Measurements from ENCODE around the gene RNF144A.
A peak's percentile ranks its signal among the peaks of the same experiment; 100 is the strongest.

RNF144A gene

GRCh38 chr2:7033136-7033960 lies 116.1 kb downstream of the RNF144A start:
- Histone ChIP-seq H3K27me3 (ENCODE audit: low read depth) (no peaks in the 10 kb centered on the region), H3K4me3 (no peak overlapping the region), H3K4me1 (no peaks in the 10 kb centered on the region), H3K9me3 (no peaks in the 10 kb centered on the region), H3K36me3 (replicated peaks) (no peaks in the 10 kb centered on the region; the same call in 1 of the 2 replicates)
- DNase-seq (ENCODE audit: low spot score in 2 of 2), result no peak
- in situ Hi-C loops (cut with MboI; ENCODE audit: low sequenced_read_pairs), result no loop called here

DNA sequence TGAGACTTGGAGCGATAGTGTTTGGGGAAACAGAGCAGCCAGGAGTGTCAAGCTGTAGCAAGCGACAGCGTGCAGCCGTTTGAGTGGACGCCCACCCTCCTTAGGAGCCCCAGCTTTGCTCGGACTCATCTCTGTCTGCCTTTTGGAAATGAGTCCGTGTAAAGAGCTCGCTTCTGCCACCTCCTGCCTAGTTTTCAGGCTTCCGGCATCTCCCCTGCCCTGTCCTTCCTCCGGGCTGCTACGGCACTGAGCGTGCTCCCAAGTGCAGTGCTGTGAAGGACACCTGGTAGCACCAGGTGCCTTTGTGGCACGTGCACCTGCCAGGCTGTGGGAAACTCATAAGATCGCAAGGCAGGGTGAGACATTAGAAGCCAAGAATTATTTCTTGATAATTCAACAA lies 117.1 kb downstream of the RNF144A start:
- in situ Hi-C loops (cut with MboI; ENCODE audit: low sequenced_read_pairs), result no loop called here
- Histone ChIP-seq H3K4me1 (no peaks in the 10 kb centered on the region), H3K9me3 (no peaks in the 10 kb centered on the region), H3K4me3 (no peak overlapping the region), H3K27me3 (ENCODE audit: low read depth) (no peaks in the 10 kb centered on the region), H3K36me3 (replicated peaks) (no peaks in the 10 kb centered on the region; the same call in 1 of the 2 replicates)
- DNase-seq (ENCODE audit: low spot score in 2 of 2), result no peak

- Histone ChIP-seq H3K27me3 (ENCODE audit: low read depth) (no peaks in the 10 kb centered on the region), H3K36me3 (replicated peaks) (no peaks in the 10 kb centered on the region; the same call in 1 of the 2 replicates), H3K4me1 (no peaks in the 10 kb centered on the region), H3K4me3 (no peak overlapping the region), H3K9me3 (no peaks in the 10 kb centered on the region)
- DNase-seq (ENCODE audit: low spot score in 2 of 2), result no peak
- in situ Hi-C loops (cut with MboI; ENCODE audit: low sequenced_read_pairs), result no loop called here
Measured at GRCh38 chr2:7035884-7036283, 118.7 kb downstream of the RNF144A start.

DNA sequence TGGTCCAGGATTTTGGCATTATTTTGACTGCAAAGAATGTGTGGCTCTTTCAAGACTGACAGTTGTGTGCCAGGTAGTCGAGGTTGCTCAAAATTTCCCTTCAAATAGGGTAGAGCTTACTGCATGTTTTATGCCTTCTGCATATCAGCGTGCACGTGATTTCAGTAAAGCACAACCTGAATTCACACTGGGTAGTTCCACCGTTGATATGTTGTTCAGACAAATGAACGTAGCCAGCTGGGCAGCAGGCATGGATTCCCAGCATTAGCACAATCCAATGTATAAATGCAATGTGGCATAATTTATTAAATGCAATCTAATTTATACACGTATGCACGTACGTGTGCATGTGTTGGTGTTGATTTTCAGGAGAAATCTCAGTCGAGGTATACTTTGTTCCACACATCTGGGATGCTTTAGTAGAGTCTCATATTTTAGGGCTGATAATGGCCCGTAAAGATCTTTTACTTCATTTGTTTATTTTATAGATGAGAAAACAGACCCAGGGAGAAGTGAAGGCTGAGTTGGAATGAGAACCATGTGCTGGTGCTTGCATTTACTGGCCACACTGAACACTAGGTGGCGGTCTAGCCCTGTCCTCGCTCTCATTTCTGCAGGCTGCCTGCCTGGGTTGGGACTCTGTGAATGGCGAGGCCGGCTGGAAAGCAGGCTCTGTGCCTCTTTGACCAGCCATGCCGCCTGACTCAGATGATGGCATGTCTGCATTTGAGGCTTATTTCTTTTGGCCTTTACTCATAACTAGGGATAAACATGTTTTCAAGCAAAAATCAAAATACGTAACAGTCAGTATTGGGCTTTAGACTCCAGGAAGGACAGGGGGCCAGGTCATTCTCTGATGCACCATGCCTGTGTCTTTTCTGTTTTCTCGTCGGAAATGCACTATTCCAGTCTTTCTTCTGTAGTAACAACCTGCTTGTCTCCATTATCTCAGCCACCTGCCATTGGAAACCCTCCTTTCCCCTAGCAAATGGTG lies 120.4 kb downstream of the RNF144A start:
- in situ Hi-C loops (cut with MboI; ENCODE audit: low sequenced_read_pairs), result no loop called here
- no peaks in the 10 kb centered on the region; the same call in 1 of the 2 replicates for H3K36me3 ChIP-seq (replicated peaks)
- no peaks in the 10 kb centered on the region for H3K27me3 ChIP-seq (ENCODE audit: low read depth)
- no peak overlapping the region for H3K4me3 ChIP-seq
- no peaks in the 10 kb centered on the region for H3K9me3 ChIP-seq
- no peaks in the 10 kb centered on the region for H3K4me1 ChIP-seq
- peak; percentile 41 to 70 for DNase-seq (ENCODE audit: low spot score in 2 of 2)

DNA sequence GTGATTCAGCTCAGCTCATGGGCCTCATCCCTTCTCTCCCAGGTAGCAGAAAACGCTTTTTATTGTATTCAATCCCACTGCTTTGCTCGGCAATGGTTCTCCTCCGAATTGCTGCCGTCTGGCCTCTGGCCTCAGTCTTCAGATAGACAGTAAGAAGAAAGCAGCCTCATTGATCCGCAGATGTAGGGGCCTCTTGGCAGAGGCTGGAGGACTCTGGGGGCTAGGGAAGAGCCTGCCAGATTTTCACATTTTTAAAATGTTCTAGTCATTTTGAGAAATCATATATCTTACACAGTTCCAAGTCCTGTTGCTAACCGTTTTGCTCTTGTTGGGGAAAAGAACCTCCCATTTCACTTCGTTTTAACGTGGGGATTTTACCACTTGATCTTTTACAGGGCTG lies 123.3 kb downstream of the RNF144A start:
- Histone ChIP-seq H3K4me1 (no peaks in the 10 kb centered on the region), H3K36me3 (replicated peaks) (no peaks in the 10 kb centered on the region), H3K4me3 (no peak overlapping the region), H3K27me3 (ENCODE audit: low read depth) (no peaks in the 10 kb centered on the region), H3K9me3 (no peaks in the 10 kb centered on the region)
- in situ Hi-C loops (cut with MboI; ENCODE audit: low sequenced_read_pairs), result no loop called here
- no peak for DNase-seq (ENCODE audit: low spot score in 2 of 2)

- Histone ChIP-seq H3K27me3 (ENCODE audit: low read depth) (no peaks in the 10 kb centered on the region), H3K36me3 (replicated peaks) (no peaks in the 10 kb centered on the region), H3K4me3 (no peak overlapping the region), H3K9me3 (no peaks in the 10 kb centered on the region), H3K4me1 (no peaks in the 10 kb centered on the region)
- DNase-seq (ENCODE audit: low spot score in 2 of 2), result no peak
- in situ Hi-C loops (cut with MboI; ENCODE audit: low sequenced_read_pairs), result no loop called here
Measured at GRCh38 chr2:7041421-7041820, 124.2 kb downstream of the RNF144A start.

GRCh38 chr2:7043690-7044089 lies 126.5 kb downstream of the RNF144A start:
- in situ Hi-C loops (cut with MboI; ENCODE audit: low sequenced_read_pairs), result no loop called here
- no peak overlapping the region for H3K4me3 ChIP-seq
- no peaks in the 10 kb centered on the region for H3K4me1 ChIP-seq
- H3K27me3 ChIP-seq (ENCODE audit: low read depth), result no peaks in the 10 kb centered on the region
- H3K36me3 ChIP-seq (replicated peaks), result no peaks in the 10 kb centered on the region
- no peaks in the 10 kb centered on the region for H3K9me3 ChIP-seq
- DNase-seq (ENCODE audit: low spot score in 2 of 2), result no peak

DNA sequence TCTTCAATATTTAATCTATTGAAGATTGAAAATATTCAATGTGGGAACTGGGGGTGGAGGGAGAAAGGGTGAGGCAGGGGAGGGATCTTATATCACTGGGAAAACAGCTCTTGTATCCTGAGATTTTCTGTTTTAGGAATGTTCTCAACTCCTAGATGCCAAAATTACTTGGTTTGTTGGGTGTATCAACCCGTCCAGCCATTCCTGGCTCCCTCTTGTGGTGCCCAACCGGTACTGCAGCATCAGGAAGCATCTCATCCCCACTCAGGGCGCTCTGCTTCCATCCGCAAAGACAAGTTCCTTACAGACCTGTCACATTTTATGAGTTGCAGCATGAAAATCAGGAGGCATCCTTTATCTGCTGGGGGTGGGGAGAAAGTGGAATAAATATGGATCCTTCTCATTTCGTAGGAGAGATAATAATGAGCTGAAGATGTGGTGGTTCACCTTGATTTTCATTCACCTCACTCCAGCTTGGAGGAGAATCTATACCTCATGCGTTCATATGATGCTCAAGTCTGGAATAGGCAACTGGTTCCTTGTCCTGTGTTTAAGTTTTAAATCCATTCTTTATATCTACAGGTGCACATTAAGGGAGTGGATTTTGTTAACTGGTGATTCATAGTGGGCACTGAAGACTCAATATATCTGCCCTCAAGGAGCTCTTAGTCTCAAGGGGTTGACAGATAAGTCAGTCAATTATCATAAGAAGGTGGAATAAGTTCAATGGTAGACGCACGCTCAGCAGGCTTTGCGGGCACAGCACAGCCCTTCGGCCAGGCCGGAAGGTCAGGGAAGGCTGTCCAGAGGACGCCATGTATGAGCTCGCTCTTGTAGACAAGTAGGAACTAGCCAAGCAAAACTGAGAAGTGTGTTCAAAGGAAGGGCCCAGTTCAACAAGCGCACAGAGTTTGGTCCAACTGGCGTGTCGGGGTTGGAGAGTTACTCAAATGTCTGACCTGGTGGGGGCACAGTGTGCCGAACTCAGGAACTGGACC lies 127.3 kb downstream of the RNF144A start:
- in situ Hi-C loops (cut with MboI; ENCODE audit: low sequenced_read_pairs), result no loop called here
- no peak overlapping the region for H3K4me3 ChIP-seq
- no peaks in the 10 kb centered on the region for H3K27me3 ChIP-seq (ENCODE audit: low read depth)
- H3K36me3 ChIP-seq (replicated peaks), result no peaks in the 10 kb centered on the region
- no peaks in the 10 kb centered on the region for H3K4me1 ChIP-seq
- no peaks in the 10 kb centered on the region for H3K9me3 ChIP-seq
- peak; percentile 15 to 68 for DNase-seq (ENCODE audit: low spot score in 2 of 2)

- no peak overlapping the region for H3K4me3 ChIP-seq
- H3K36me3 ChIP-seq (replicated peaks), result no peaks in the 10 kb centered on the region
- H3K4me1 ChIP-seq, result no peaks in the 10 kb centered on the region
- in situ Hi-C loops (cut with MboI; ENCODE audit: low sequenced_read_pairs), result no loop called here
- no peaks in the 10 kb centered on the region for H3K9me3 ChIP-seq
- H3K27me3 ChIP-seq (ENCODE audit: low read depth), result no peaks in the 10 kb centered on the region
- DNase-seq (ENCODE audit: low spot score in 2 of 2), result no peak
Measured at GRCh38 chr2:7045601-7046590, 128.7 kb downstream of the RNF144A start.

DNA sequence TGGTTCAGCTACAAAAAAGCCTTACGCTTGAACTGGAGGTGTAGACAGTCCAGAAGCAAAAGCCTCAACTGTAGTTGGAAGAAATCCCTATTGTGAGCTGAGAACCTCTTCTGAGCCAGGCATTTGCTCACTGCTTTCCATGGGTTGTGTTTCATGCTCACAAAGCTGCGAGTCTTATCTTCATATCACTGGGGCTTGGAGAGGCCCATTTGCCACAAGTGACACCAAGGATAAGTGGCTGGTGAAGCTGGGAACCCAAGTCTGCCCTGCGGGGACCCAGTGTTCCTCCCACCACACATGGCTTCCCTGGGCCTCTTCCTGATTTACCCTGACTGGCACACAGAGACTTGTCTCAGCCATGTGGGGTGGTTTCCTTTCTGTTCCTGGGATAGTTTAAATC lies 130.4 kb downstream of the RNF144A start:
- Histone ChIP-seq H3K9me3 (no peaks in the 10 kb centered on the region), H3K4me3 (no peak overlapping the region), H3K4me1 (no peaks in the 10 kb centered on the region), H3K36me3 (replicated peaks) (no peaks in the 10 kb centered on the region), H3K27me3 (ENCODE audit: low read depth) (no peaks in the 10 kb centered on the region)
- DNase-seq (ENCODE audit: low spot score in 2 of 2), result no peak
- in situ Hi-C loops (cut with MboI; ENCODE audit: low sequenced_read_pairs), result no loop called here

- Histone ChIP-seq H3K9me3 (no peaks in the 10 kb centered on the region), H3K27me3 (ENCODE audit: low read depth) (no peaks in the 10 kb centered on the region), H3K4me3 (no peak overlapping the region), H3K36me3 (replicated peaks) (no peaks in the 10 kb centered on the region), H3K4me1 (no peaks in the 10 kb centered on the region)
- in situ Hi-C loops (cut with MboI; ENCODE audit: low sequenced_read_pairs), result no loop called here
- DNase-seq (ENCODE audit: low spot score in 2 of 2), result no peak
Measured at GRCh38 chr2:7048762-7049294, 131.6 kb downstream of the RNF144A start.

DNA sequence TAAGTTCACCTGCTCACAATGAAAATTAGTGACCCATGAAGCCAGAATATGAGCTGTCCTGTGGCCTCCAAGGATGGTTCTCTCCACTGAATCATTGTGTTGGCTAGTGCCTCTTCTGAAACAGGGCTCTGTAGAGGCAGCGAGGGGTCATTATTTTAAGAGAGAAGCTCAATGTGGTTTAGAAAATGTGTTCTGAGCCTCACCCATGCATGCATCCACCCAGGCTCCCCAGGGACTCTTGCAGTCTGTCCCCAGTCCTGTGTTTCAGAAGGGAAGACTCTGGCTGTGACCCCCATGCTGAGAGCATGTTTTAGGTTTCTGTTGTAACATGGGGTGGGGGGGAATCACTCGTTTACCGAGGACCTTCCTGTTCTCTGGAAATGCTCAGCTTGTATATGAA lies 135.2 kb downstream of the RNF144A start:
- no peaks in the 10 kb centered on the region for H3K9me3 ChIP-seq
- no peaks in the 10 kb centered on the region for H3K4me1 ChIP-seq
- H3K36me3 ChIP-seq (replicated peaks), result no peaks in the 10 kb centered on the region
- in situ Hi-C loops (cut with MboI; ENCODE audit: low sequenced_read_pairs), result no loop called here
- no peaks in the 10 kb centered on the region for H3K27me3 ChIP-seq (ENCODE audit: low read depth)
- no peak overlapping the region for H3K4me3 ChIP-seq
- DNase-seq (ENCODE audit: low spot score in 2 of 2), result no peak
